NCI-H1436 treated with DMSO at 0.1 percent for 48 hours (cell line): ENCODE results near the gene CCL8.

Experiments used
- DNase-seq: peaks from one replicate; lab custom pipeline; 2025; lab: John Stamatoyannopoulos, UW

Gene CCL8

DNA sequence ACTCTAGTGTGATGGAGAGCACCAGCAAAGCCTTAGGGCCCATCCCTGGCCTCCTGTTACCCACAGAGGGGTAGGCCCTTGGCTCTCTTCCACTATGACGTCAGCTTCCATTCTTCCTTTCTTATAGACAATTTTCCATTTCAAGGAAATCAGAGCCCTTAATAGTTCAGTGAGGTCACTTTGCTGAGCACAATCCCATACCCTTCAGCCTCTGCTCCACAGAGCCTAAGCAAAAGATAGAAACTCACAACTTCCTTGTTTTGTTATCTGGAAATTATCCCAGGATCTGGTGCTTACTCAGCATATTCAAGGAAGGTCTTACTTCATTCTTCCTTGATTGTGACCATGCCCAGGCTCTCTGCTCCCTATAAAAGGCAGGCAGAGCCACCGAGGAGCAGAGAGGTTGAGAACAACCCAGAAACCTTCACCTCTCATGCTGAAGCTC, at the start of gene CCL8:
TSS of gene CCL8 (plus strand) at position 397 of the 445 bp plus-strand sequence. CDS start 67 bp downstream, outside the sequence.
- DNase-seq, result no peak

- DNase-seq, result no peak
Observed at GRCh38 chr17:34269969-34270368, 49.3 kb upstream of the CCL8 start, which contains the start of gene CCL7. TSS of gene CCL7 (plus strand) at chr17:34270221. CDS start at chr17:34270291, 70 bp downstream.

DNA sequence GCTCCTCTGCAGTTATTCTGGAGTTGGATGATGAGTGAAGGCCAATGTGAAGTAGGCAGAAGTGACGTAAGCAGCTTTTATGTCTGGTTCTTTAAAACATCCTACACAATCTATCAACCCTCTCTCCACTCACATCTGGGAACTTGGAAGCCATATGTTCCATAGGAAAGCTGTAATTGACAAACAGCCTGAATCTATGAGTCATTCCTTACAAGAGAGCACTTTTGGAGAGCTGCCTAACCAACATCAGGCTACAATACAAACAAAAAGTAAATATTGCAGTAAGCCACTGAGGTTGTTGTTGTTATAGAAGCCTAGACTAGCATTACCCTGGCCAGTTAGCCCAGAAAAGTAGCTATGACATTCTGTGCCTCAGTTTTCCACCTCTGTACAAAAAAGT, 43.4 kb upstream of the CCL8 start:
- no peak for DNase-seq

GRCh38 chr17:34276826-34277225, 42.4 kb upstream of the CCL8 start:
- no peak for DNase-seq

DNA sequence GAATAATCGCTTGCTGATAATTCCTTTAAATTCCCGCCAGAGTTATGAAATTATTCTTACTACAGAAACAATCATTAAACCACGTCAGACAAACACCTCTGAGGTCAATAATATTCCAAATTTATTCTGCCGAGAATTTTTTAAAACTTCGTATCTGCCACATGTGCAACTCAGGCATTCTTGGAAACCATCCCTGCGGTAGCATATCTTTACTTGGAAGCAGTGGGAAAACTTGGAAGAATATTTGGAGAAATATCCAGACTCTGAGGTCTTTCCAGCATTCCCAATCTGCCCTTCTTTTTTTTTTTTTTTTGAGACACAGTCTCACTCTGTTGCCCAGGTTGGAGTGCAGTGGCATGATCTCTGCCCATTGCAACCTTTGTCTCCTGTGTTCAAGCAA, 35.7 kb upstream of the CCL8 start:
- DNase-seq, result no peak

GRCh38 chr17:34285286-34285792, 33.9 kb upstream of the CCL8 start, which contains the start of gene CCL11:
TSS of gene CCL11 (plus strand) at chr17:34285742. CDS start at chr17:34285809, 67 bp downstream.
- no peak for DNase-seq

GRCh38 chr17:34287875-34288274, 31.4 kb upstream of the CCL8 start:
- DNase-seq, result no peak

DNA sequence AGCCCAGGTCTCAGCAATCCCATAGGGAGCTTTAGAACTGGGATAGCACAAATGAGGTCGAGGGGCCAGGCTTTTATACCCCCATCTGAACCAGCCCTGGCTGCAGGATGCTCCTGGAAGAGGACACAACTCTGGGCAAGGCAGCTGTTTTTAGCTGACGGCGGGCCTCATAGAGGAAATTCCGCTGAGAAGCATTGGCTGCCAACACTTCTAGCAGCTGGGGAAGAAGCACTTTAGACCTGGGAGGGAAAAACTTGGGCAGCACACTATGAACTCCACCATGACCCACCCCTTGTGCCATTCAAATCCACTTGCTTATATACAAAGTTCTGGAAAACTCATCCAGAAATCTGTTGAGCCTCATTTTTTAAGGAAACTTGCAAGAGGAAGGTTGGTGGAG, 28.6 kb upstream of the CCL8 start:
- DNase-seq, result no peak

DNA sequence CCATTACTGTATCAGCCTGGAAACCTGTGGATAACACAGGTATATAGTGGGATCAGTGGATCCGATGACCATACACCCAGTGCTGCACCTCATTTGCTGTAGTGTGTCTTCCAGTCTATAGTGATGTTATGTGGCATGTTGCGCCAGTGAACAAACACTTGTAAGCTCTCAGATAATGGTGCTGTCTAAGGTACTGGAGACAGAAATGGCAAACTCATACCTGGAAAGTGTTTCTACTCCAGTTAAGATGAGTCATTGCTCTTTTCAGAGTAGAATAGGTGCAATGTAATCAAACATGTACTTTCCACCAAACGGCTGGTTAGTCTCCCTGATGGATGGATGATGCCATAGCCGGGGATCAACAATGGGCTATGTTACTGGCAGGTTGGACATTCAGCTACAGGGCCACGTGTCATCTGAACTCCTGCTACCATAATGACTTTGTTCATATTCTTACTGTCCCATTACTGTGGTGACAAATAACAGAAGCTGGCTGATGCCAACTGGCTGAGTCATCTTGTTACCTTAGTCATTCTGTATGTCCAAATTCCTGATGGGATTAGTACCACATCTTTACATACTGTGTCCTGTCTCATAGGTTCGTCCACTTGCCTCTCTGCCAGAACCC, 27.4 kb upstream of the CCL8 start:
- no peak for DNase-seq

DNA sequence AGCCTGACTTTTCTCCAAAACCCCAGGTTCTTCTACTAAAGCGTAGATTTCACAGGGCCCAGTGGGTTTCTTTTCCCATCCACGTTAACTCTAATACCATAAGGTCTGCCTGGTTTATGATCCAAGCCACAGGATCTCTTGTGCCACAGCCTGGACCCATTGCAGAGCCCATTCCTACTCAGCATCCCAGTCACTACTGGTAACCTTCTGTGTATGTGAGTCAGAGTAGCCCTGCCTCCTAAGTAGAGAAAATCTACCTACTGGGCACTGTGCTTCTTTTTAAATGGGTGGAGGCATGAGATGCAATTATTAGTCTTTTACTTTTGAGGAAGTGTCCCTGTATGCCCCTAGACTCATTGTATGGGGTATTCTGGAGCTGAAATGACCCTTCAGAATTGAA, 20.2 kb upstream of the CCL8 start:
- DNase-seq, result no peak

GRCh38 chr17:34299956-34300577, 19.2 kb upstream of the CCL8 start:
- DNase-seq, result no peak

GRCh38 chr17:34300652-34301370, 18.4 kb upstream of the CCL8 start:
- no peak for DNase-seq

- DNase-seq, result no peak
Observed at GRCh38 chr17:34301986-34302385, 17.2 kb upstream of the CCL8 start.

DNA sequence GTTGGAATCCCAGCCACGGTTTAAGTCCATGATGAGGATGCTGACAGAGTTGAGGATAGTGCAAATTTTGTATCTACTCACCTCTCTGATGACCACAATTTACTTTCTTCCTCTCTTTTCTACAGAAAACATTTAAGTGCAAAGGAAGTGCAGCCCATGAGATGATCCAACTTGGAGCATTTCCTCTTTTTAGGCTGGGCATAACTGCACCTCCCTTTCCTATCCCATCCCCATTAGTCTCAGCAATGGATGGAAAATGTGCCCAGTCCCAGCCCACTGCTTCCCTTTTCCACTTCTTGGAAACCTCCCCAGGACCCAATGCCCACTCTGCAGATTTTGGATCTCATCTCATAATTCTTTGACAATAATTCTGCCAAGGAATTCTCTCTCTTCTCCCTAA, 16.6 kb upstream of the CCL8 start:
- no peak for DNase-seq

DNA sequence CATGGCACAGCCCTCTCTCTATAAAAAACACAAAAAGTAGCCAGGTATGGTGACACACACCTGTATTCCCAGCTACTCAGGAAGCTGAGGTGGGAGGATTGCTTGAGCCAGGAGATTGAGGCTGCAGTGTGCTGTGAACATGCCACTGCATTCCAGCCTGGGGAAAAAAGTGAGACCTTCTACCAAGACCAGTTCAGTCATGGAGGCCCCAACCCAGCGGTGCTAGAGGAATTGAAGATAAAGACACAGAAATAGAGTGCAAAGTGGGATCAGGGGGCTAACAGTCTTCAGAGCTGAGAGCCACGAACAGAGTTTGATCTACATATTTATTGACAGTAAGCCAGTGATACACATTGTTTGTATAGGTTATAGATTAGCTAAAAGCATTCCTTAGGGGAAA, 15.6 kb upstream of the CCL8 start:
- DNase-seq, result no peak

DNA sequence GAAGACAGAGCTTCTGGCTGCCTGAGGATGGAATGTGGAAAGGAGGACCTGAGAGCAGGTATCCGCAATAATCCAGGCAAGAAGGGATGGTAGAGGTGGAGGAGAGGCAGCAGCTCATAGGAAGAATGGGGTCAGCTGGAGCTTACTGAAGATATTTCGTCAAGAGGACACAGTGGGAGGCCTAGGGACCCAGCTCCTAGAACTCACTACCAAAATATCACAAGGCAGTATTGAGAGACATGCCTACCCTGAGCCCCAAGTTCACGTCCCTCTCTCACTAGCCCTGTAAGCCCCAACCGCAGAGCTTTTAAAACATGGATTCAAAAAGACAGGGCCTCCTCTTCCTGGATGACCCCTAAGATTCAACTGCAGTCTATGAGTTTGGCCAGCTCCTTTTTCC, 14.2 kb upstream of the CCL8 start:
- DNase-seq, result no peak

- DNase-seq, result no peak
Observed at GRCh38 chr17:34305606-34306005, 13.6 kb upstream of the CCL8 start.

DNA sequence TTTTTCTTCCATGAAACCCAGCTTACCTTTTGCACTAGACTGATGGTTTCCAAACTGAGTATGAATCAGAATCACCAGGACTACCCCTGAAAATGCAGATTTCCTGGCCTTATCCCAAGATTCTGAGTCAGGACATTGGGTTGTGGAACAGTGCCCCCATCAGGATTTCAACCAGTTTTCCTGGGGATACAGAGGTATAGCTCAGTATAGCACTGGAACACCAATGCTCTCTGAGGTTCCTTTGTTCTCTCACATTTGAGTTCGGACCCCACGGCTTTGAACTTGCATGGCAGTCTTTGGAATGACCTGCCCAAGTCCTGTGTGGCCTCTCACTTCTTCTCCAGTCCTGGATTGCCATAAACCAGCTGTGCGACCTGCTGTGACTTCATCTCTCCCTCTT, 12.8 kb upstream of the CCL8 start:
- DNase-seq, result no peak

DNA sequence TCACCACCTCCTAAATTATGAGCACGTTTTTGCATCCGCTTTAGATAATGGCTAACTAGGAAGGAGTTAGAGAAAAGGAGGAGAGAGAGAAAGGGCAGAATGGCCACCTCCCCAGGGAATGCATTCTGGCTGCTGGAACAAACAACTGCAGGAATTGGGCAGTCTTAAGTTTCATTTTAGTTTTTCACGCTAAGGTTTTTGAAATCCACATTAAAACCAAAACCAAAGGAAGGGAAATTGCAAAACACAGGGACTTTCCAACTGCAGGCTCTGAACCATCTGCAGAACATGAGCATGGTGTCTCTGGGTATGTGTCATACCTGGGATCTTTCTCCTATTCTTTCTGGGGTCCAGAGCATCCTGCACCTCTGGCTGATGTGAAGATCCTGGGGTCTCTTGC, 12.1 kb upstream of the CCL8 start:
- DNase-seq, result no peak

GRCh38 chr17:34308371-34308770, 10.9 kb upstream of the CCL8 start:
- no peak for DNase-seq

DNA sequence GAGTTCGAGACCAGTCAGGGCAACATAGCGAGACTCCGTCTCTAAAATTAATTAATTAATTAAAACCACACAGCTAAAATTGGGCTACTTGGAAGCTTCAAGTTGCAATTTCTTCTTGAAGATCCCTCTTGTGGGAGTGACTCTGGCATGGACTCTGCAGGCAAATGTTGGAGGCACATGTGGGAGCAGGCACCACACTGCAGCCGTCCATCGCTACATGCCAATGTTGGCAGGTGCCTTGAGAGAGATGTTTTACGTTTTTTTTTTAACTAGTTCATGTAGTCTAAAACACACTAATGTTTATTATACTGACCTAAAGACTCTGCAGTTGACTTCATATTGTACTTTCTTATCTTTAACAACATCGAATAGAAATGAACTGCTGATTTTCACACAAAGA, 7.9 kb upstream of the CCL8 start:
- no peak for DNase-seq

DNA sequence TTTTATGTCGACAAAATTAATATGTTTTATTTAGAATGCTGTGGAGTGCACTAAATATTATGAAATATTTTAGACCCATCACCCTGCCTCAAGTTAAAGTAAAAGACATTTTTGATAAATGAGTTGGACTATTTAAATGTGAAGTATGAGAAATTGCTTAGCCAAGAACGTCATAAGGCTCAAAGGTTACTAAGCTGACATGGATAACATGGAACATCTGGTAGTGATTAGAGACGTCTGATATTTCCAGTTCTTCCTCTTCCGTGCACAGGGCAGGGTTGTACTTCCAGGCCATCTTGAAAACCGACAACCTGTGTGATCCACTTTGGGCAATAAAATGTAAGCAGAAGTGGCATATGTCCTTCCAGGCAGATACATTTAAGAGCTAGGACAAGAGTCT, 7.2 kb upstream of the CCL8 start:
- DNase-seq, result no peak

GRCh38 chr17:34313164-34313563, 6.1 kb upstream of the CCL8 start:
- DNase-seq, result no peak
